K562 (cell line): ENCODE results near the gene PCBP3. TPM values are rescaled to one million over a fixed set of nuclear protein-coding genes. Genes with fewer than 3 reads are reported as not detected.

Experiments
- ATAC-seq: fragments of 200-7000 bp; cut with Tn5 transposase; 3 replicates; pipeline ENCODE4 v1.9.1; 2020; ENCODE audit warnings: moderate library complexity
- BruUV-seq: library from RNA; stranded (reverse); fragments of 400-500 nt; replicated peaks from 2 replicates; lab custom pipeline; 2021; lab: Mats Ljungman, UMichigan
- CTCF ChIA-PET: fragments of 300-600 bp; formaldehyde crosslinking; extraction: SDS; loops from one replicate; lab custom pipeline; 2021; ENCODE audit warnings: low intra/inter-chr PET ratio; lab: Yijun Ruan, JAX
- POLR2A ChIA-PET: fragments of 300-600, 350-650 bp; sonication (Branson Sonifier 250); formaldehyde crosslinking; extraction: SDS; loops from one replicate; lab custom pipeline; 2021; ENCODE audit warnings: antibody characterized with exemption, inconsistent platforms; lab: Yijun Ruan, JAX
- DNase-seq, 4 experiments: peaks; one replicate each; pipeline versions ENCODE4 v3.0.0 to v3.0.0-alpha.2; 2011 to 2018; ENCODE audit warnings: low spot score in 3 of 4, mixed read lengths in 3 of 4; ENCODE audit errors: extremely low read depth in 1 of 4
- FAIRE-seq: peaks from 2 replicates; lab custom pipeline; 2011; peaks lifted over from hg19 to GRCh38; lab: Jason Lieb, UNC
- H2AFZ ChIP-seq: 2 replicates; pipeline ENCODE4 v1.6.0; 2011; ENCODE audit warnings: low read depth, low read length, control low read depth, inconsistent platforms
- H3K27ac ChIP-seq: fragments of 200-600 bp; 3 replicates; pipeline ENCODE4 v1.8.0; 2011; ENCODE audit warnings: low read depth, mild to moderate bottlenecking, control low read depth, inconsistent platforms, low read length, moderate library complexity, mixed read lengths; ENCODE audit errors: extremely low read depth
- H3K27me3 ChIP-seq, 2 experiments: fragments of 300-600 bp in 1 of 2; 2 replicates in 1 of 2; 3 replicates in 1 of 2; pipeline versions ENCODE4 v1.6.0 to v1.8.0; 2011; ENCODE audit warnings: inconsistent platforms in 2 of 2, low read length in 2 of 2, mild to moderate bottlenecking in 1 of 2, mixed read lengths in 1 of 2, moderate library complexity in 1 of 2; ENCODE audit not compliant: control insufficient read depth in 2 of 2, insufficient read depth in 2 of 2
- H3K36me3 ChIP-seq: fragments of 300-600 bp; 3 replicates; pipeline ENCODE4 v1.8.0; 2011; ENCODE audit warnings: mild to moderate bottlenecking, low read length, inconsistent platforms; ENCODE audit not compliant: control insufficient read depth, insufficient read depth
- H3K4me1 ChIP-seq, 2 experiments: fragments of 200-600 bp in 1 of 2; replicated peaks in 1 of 2; 2 replicates in 1 of 2; 3 replicates in 1 of 2; pipeline versions ENCODE4 v1.5.1 to v1.8.0; 2011; ENCODE audit warnings: inconsistent platforms in 2 of 2, low read length in 2 of 2, mild to moderate bottlenecking in 1 of 2, mixed read lengths in 1 of 2, moderate library complexity in 1 of 2; ENCODE audit not compliant: control insufficient read depth in 2 of 2, insufficient read depth in 2 of 2
- H3K4me2 ChIP-seq: 2 replicates; pipeline ENCODE4 v1.6.1; 2011; ENCODE audit warnings: low read length, control low read depth, inconsistent platforms, mixed read lengths; ENCODE audit not compliant: insufficient read depth
- H3K4me3 ChIP-seq: fragments of 200-600 bp; sonication (generic), shearing (Covaris generic); 2 replicates; pipeline ENCODE4 v1.5.1; 2016; ENCODE audit warnings: control low read depth, inconsistent platforms
- H3K79me2 ChIP-seq: fragments of 200-600 bp; 3 replicates; pipeline ENCODE4 v1.8.0; 2011; ENCODE audit warnings: low read length, inconsistent platforms; ENCODE audit not compliant: control insufficient read depth, insufficient read depth
- H3K9ac ChIP-seq, 2 experiments: 2 replicates each; pipeline versions ENCODE4 v1.6.0 to v1.6.1; 2011; ENCODE audit warnings: low read depth in 2 of 2, low read length in 2 of 2, control low read depth in 1 of 2, inconsistent platforms in 1 of 2, mild to moderate bottlenecking in 1 of 2, mixed read lengths in 1 of 2; ENCODE audit not compliant: insufficient read depth in 1 of 2
- H3K9me1 ChIP-seq: one replicate; pipeline ENCODE4 v1.6.0; 2011; ENCODE audit warnings: inconsistent platforms, mild to moderate bottlenecking, low read length, moderate library complexity; ENCODE audit not compliant: control insufficient read depth, insufficient read depth
- H3K9me3 ChIP-seq: replicated peaks from 2 replicates; pipeline ENCODE4 v1.5.1; 2011; ENCODE audit warnings: low read depth, low read length, inconsistent platforms; ENCODE audit not compliant: control insufficient read depth, insufficient read depth
- H4K20me1 ChIP-seq: replicated peaks from 2 replicates; pipeline ENCODE4 v1.6.1; 2011; ENCODE audit warnings: low read length, inconsistent platforms, mixed read lengths; ENCODE audit not compliant: control insufficient read depth, insufficient read depth
- C11orf30 ChIP-seq: fragments of 450-650 bp; IDR thresholded peaks from 2 replicates; pipeline ENCODE4 v1.6.1; 2016; ENCODE audit warnings: low read depth, mild to moderate bottlenecking
- HDAC1 ChIP-seq, 2 experiments: fragments of 450-650 bp; IDR thresholded peaks; 2 replicates each; pipeline ENCODE4 v1.6.1; 2016 to 2017; ENCODE audit warnings: inconsistent platforms in 1 of 2, mild to moderate bottlenecking in 1 of 2, moderate library complexity in 1 of 2
- MAFG ChIP-seq: fragments of 450-650 bp; conservative IDR thresholded peaks from 2 replicates; pipeline ENCODE4 v1.6.1; 2016; ENCODE audit warnings: missing genetic modification characterization, missing compliant biosample characterization
- PHB2 ChIP-seq: fragments of 450-650 bp; IDR thresholded peaks from 2 replicates; pipeline ENCODE4 v1.6.1; 2017; ENCODE audit warnings: low read depth
- TAL1 ChIP-seq: fragments of 450-650 bp; IDR thresholded peaks from 2 replicates; pipeline ENCODE4 v1.6.1; 2016; ENCODE audit warnings: mild to moderate bottlenecking
- ZNF316 ChIP-seq: fragments of 450-650 bp; IDR thresholded peaks from 2 replicates; pipeline ENCODE4 v1.6.1; 2016
- ZNF707 ChIP-seq: fragments of 250-450 bp; sonication (Bioruptor Pico); conservative IDR thresholded peaks from 2 replicates; pipeline ENCODE4 v1.8.0; 2022; ENCODE audit warnings: inconsistent platforms, mild to moderate bottlenecking, moderate library complexity
- ZNF830 ChIP-seq: fragments of 250-450 bp; sonication (Bioruptor Pico); IDR thresholded peaks from 2 replicates; pipeline ENCODE4 v1.5.0; 2021; ENCODE audit warnings: mild to moderate bottlenecking
- WGBS: fragments of 100-300 bp; shearing (Covaris generic); methylation state at CpG from one replicate; pipeline ENCODE4 v1.1.6; 2016; ENCODE audit warnings: low coverage, mixed read lengths; ENCODE audit not compliant: insufficient coverage; ENCODE audit errors: missing lambda C conversion rate; 5-methylcytosine and 5-hydroxymethylcytosine counted together
- in situ Hi-C: fragments of 300-500 bp; cut with MboI; formaldehyde crosslinking; loops from 4 replicates; pipeline ENCODE4 v1.15.0; 2018; ENCODE audit warnings: inconsistent platforms, mixed read lengths
- intact Hi-C: fragments of 100-400 bp; cut with micrococcal nuclease; formaldehyde crosslinking; loops from 2 replicates; pipeline ENCODE4 v1.14.2; 2022
- polyA plus RNA-seq, 8 experiments: library from polyadenylated mRNA; depleted of rRNA in 4 of 8; stranded (reverse) in 5 of 8; unstranded in 3 of 8; fragments of >200 nt; fragmentation: Nextera tagmentation in 2 of 8; fragmentation: Illumina TruSeq in 1 of 8; extraction: Ambion mirVana in 2 of 8; extraction: Trizol in 1 of 8; gene quantifications; 2 replicates each; pipeline versions ENCODE4 v1.2.1 to v1.2.3, GENCODE V29; 2011 to 2014; ENCODE audit warnings: inconsistent platforms in 1 of 8, missing spikeins in 1 of 8
- total RNA-seq, 7 experiments: library from RNA; depleted of rRNA in 6 of 7; stranded (reverse); fragments of >200 nt in 6 of 7; fragmentation: Illumina TruSeq in 2 of 7; extraction: Trizol in 2 of 7; gene quantifications; 2 replicates each; pipeline versions ENCODE4 v1.2.1 to v1.2.3, GENCODE V29; 2011 to 2021; ENCODE audit warnings: low replicate concordance in 1 of 7
- TF ChIP-seq, protein P1 (sequence below), 3 experiments: fragments of 200-800 bp in 1 of 3; fragments of 250-450 bp in 1 of 3; fragments of 450-650 bp in 1 of 3; sonication (Bioruptor Pico) in 1 of 3; sonication (Bioruptor generic) in 1 of 3; formaldehyde crosslinking in 1 of 3; IDR thresholded peaks; 2 replicates each; pipeline versions ENCODE4 v1.6.1 to v1.8.0; 2016 to 2022; ENCODE audit warnings: mild to moderate bottlenecking in 2 of 3, missing genetic modification characterization in 2 of 3, missing compliant biosample characterization in 1 of 3, moderate library complexity in 1 of 3
- TF ChIP-seq, protein P2 (sequence below), 2 experiments: fragments of 450-650 bp in 1 of 2; sonication (generic) in 1 of 2; formaldehyde crosslinking in 1 of 2; IDR thresholded peaks in 1 of 2; conservative IDR thresholded peaks in 1 of 2; 2 replicates each; pipeline versions ENCODE4 v1.6.1 to v1.8.1; 2016 to 2023; ENCODE audit warnings: mild to moderate bottlenecking in 2 of 2, moderate library complexity in 2 of 2, inconsistent platforms in 1 of 2, missing genetic modification reagents in 1 of 2
- TF ChIP-seq, protein P3 (sequence below): IDR thresholded peaks from 2 replicates; pipeline ENCODE4 v1.6.1; 2011; ENCODE audit warnings: borderline replicate concordance, low read depth, mild to moderate bottlenecking, moderate library complexity, low read length; ENCODE audit not compliant: insufficient read depth, poor library complexity, severe bottlenecking

Gene PCBP3
- total and polyA plus RNA-seq, 9 of the 15 experiments (the other 6 are each of a cell fraction or from before 2014, with no cell fraction given), result 0.18 TPM; not detected in 8

DNA sequence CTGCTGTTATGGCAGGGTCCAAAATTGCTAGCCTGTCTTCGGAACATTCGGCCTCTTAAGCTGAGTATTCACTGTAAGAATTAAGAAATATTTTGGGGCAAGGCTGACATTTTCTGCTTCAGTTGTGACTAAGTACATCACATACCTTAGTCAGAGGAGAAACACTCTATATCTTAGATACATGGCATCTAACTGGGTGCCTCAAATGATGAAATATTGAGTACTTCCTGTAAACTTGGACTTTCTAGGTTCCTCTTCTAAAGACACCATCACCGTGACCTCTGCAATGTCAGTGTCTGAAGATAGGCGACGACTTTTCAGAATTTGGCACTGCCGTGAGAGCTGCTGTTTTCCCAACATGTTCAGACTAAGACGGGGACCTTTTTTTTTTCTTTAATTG lies 65.6 kb downstream of the PCBP3 start (continued):
- TF ChIP-seq, protein P1, sequence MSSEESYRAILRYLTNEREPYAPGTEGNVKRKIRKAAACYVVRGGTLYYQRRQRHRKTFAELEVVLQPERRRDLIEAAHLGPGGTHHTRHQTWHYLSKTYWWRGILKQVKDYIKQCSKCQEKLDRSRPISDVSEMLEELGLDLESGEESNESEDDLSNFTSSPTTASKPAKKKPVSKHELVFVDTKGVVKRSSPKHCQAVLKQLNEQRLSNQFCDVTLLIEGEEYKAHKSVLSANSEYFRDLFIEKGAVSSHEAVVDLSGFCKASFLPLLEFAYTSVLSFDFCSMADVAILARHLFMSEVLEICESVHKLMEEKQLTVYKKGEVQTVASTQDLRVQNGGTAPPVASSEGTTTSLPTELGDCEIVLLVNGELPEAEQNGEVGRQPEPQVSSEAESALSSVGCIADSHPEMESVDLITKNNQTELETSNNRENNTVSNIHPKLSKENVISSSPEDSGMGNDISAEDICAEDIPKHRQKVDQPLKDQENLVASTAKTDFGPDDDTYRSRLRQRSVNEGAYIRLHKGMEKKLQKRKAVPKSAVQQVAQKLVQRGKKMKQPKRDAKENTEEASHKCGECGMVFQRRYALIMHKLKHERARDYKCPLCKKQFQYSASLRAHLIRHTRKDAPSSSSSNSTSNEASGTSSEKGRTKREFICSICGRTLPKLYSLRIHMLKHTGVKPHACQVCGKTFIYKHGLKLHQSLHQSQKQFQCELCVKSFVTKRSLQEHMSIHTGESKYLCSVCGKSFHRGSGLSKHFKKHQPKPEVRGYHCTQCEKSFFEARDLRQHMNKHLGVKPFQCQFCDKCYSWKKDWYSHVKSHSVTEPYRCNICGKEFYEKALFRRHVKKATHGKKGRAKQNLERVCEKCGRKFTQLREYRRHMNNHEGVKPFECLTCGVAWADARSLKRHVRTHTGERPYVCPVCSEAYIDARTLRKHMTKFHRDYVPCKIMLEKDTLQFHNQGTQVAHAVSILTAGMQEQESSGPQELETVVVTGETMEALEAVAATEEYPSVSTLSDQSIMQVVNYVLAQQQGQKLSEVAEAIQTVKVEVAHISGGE (CRISPR knock-in tag; IDR thresholded peaks at IDR 0.05), result no peak
- TF ChIP-seq PHB2, result no peak
- no peak for TF ChIP-seq HDAC1 (IDR thresholded peaks at IDR 0.05)
- no peak for TF ChIP-seq ZNF707

DNA sequence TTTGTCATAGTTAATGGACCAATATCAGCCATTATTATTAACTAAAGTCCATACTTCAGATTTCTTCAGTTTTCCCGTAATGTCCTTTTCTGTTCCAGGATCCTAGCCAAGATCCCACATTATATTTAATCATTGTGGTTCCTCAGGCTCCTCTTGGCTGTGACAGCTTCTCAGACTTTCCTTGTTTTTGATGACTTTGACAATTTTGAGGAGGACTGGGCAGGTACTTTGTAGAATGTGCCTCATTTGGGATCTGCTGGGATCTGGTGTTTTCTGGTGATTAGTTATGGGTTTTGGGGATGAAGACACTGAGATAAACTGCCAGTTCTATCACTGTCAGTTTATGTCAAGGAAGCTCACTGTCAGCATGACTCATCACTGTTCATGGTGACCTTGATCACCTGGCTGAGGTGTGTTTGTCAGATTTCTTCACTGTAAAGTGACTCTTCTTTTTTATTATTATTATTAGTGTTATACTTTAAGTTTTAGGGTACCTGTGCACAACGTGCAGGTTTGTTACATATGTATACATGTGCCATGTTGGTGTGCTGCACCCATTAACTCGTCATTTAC lies 66.3 kb downstream of the PCBP3 start:
- ATAC-seq (no peak), FAIRE-seq (peak; percentile 15), DNase-seq (no peak)
- Histone ChIP-seq H2AFZ (no peak overlapping the region), H3K79me2 (no peaks in the 10 kb centered on the region), H3K9me3 (no peaks in the 10 kb centered on the region), H3K4me1 (no peaks in the 10 kb centered on the region), H3K4me3 (no peak overlapping the region), H3K27me3 (peaks cover 0 to 14% of the 10 kb centered on the region in 2 experiments; a peak in 1 of 5 replicates), H3K9ac (no peak overlapping the region), H3K36me3 (no peaks in the 10 kb centered on the region), H4K20me1 (no peaks in the 10 kb centered on the region), H3K4me2 (no peak overlapping the region), H3K27ac (no peak overlapping the region), H3K9me1 (no peaks in the 10 kb centered on the region)
- in situ Hi-C loops (no loop called here), intact Hi-C loops (no loop called here)
- no TSS peak for BruUV-seq
- ChIA-PET POLR2A (no interaction called here), CTCF (no interaction called here)
- WGBS, result 0% methylated on average over 3 of the region's 3 CpGs
- TF ChIP-seq MAFG (tag) (no peak; the same call in 1 of the 2 replicates), ZNF316 (peak; percentile 54), C11orf30 (peak; percentile 38), TAL1 (no peak), ZNF830 (CRISPR knock-in tag) (no peak)
- TF ChIP-seq, protein P2, sequence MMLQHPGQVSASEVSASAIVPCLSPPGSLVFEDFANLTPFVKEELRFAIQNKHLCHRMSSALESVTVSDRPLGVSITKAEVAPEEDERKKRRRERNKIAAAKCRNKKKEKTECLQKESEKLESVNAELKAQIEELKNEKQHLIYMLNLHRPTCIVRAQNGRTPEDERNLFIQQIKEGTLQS (IDR thresholded peaks at IDR 0.05), result 0 out of 2 replicates have a peak, but pooled peaks have one; percentile 20
- TF ChIP-seq, protein P2 (CRISPR knock-in tag; conservative IDR thresholded peaks at IDR 0.05), result no peak
- TF ChIP-seq, protein P3, sequence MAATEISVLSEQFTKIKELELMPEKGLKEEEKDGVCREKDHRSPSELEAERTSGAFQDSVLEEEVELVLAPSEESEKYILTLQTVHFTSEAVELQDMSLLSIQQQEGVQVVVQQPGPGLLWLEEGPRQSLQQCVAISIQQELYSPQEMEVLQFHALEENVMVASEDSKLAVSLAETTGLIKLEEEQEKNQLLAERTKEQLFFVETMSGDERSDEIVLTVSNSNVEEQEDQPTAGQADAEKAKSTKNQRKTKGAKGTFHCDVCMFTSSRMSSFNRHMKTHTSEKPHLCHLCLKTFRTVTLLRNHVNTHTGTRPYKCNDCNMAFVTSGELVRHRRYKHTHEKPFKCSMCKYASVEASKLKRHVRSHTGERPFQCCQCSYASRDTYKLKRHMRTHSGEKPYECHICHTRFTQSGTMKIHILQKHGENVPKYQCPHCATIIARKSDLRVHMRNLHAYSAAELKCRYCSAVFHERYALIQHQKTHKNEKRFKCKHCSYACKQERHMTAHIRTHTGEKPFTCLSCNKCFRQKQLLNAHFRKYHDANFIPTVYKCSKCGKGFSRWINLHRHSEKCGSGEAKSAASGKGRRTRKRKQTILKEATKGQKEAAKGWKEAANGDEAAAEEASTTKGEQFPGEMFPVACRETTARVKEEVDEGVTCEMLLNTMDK, result no peak
